ENCODE data around the gene NME8.

NME8 gene

DNA sequence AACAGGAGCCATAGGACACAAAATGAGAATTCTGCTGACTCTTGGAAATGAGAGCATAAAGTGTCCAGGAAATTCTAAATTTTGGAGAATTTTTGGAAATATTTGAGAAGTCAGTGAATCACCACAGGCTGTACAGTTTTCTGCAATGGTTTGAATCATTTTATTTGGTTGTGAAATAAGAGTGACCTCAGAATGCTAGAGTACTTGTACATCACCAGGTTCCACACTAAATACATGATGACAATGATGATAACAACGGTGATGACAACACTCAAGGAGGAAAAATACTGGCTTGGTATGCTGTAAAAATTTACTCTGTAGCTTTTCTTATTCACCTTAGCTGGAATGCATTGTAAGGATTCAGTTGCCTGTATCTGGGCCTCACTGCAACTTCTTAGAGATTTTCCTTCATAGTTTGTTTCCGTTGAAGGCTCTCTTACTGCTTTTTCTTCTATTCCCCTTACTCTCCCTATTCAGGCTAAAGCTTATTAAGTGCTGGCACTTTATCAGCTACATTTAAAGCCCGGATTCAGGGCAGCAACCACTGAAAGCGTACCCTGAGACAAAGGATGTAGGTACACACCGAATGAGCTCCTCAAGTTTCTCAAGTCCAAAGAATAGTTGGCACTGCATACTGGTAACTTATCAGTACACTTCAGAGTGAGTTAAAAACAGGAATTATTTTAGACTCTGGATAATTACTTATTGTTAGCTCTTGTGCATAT lies 30.2 kb upstream of the NME8 start:
- TF ChIP-seq CTCF (conservative IDR thresholded peaks at IDR 0.05; ENCODE audit: low read depth) = no peak
- CTCF ChIA-PET = interaction anchor here (0.6 kb wide), 2 partner anchors 12 to 291 kb away, joined by 3 read pairs; no protein-coding TSS in a partner anchor
- POLR2A ChIA-PET (ENCODE audit: low non-redundant PET) = no interaction called here
- DNase-seq (ENCODE audit: low spot score) = no peak
- H3K27ac ChIP-seq = no peak overlapping the region

- ChIA-PET POLR2A (ENCODE audit: low non-redundant PET) (no interaction called here), CTCF (no interaction called here)
- no peak for TF ChIP-seq CTCF (conservative IDR thresholded peaks at IDR 0.05; ENCODE audit: low read depth)
- no peak overlapping the region for H3K27ac ChIP-seq
- no peak for DNase-seq (ENCODE audit: low spot score)
These were observed 27.5 kb upstream of the NME8 start for GRCh38 chr7:37820708-37821468.

DNA sequence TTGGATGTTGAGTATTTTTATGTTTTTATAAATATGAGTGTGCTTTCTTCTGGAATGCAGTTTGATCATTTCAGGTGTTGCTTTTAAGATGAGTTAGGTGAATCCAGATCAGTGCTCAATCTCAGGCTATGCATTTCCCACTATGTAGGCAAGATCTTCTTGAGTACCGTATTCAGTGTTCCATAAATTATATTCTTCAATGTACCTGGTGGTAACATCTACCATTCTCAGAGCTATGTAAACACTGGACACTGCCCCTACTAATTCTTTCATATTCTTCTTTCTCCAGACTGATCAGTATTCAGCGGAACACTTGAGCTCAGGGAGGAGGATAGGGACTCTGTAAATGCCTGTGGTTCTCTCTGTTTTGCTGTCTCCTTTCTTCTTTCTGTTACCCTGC lies 25.5 kb upstream of the NME8 start:
- no peak for DNase-seq (ENCODE audit: low spot score)
- no peak for TF ChIP-seq CTCF (conservative IDR thresholded peaks at IDR 0.05; ENCODE audit: low read depth)
- CTCF ChIA-PET = no interaction called here
- no peak overlapping the region for H3K27ac ChIP-seq
- POLR2A ChIA-PET (ENCODE audit: low non-redundant PET) = no interaction called here

GRCh38 chr7:37823557-37823956 lies 24.8 kb upstream of the NME8 start:
- H3K27ac ChIP-seq = no peak overlapping the region
- DNase-seq (ENCODE audit: low spot score) = no peak
- no peak for TF ChIP-seq CTCF (conservative IDR thresholded peaks at IDR 0.05; ENCODE audit: low read depth)
- ChIA-PET CTCF (no interaction called here), POLR2A (ENCODE audit: low non-redundant PET) (no interaction called here)

DNA sequence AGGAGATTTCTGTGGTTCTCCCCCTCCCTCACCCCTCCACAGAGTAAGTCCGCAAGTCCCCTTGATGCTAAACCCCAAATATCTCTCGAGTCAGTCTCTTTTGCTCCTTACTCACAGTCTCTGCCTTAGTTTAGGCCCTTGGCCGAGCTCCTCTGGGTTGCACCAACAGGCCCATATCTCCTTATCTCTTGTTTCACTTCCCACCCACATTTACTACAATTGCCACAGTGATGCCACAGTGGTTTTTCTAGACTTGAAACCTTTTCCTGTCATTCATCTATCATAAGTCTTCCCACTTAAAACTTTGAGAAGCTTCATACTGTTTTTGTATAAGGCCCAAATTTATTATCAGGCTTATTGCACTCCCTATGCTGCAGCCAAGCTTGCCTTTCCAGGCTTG lies 23.4 kb upstream of the NME8 start:
- ChIA-PET POLR2A (ENCODE audit: low non-redundant PET) (no interaction called here), CTCF (interaction anchor here (0.8 kb wide), 1 partner anchor 9 kb away, joined by 3 read pairs; no protein-coding TSS in a partner anchor)
- H3K27ac ChIP-seq = no peak overlapping the region
- no peak for TF ChIP-seq CTCF (conservative IDR thresholded peaks at IDR 0.05; ENCODE audit: low read depth)
- no peak for DNase-seq (ENCODE audit: low spot score)

DNA sequence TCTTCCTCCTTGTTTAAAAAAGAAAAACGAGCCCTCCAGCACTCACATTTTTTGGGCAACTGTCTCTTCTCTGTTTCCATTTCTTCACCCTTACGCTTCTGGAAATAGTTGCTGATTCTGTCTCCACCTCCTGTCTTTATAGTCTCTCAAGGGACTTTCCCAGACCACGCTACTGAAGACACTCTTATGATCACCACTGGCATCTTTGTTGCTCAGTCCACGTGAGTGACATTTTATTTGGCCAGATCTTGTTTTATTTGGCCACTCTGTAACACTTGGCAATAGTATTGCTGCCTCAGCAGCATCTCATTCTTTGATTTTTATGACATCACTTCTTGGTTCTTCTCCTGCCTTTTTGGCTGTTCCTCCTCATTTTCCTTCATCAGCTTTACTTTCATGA lies 21.6 kb upstream of the NME8 start:
- POLR2A ChIA-PET (ENCODE audit: low non-redundant PET) = no interaction called here
- DNase-seq (ENCODE audit: low spot score) = no peak
- TF ChIP-seq CTCF (conservative IDR thresholded peaks at IDR 0.05; ENCODE audit: low read depth) = no peak
- no peak overlapping the region for H3K27ac ChIP-seq
- CTCF ChIA-PET = no interaction called here

Measured in RWPE1 (cell line).